Kidney (tissue), 14 donors: ENCODE results near the gene ASAP2. TPM values are rescaled to one million over a fixed set of nuclear protein-coding genes. Genes with fewer than 3 reads are reported as not detected.

Source experiments
- DNase-seq, 5 donors: peaks; one replicate each; pipeline ENCODE4 v3.0.0-alpha.2; 2013 to 2020
- FAIRE-seq: peaks from 2 replicates; lab custom pipeline; 2012; peaks lifted over from hg19 to GRCh38; lab: Jason Lieb, UNC
- H3K27ac ChIP-seq, 2 donors: one replicate each; pipeline ENCODE4 v1.7.0; 2013; ENCODE audit warnings: low read depth in 2 of 2, low read length in 2 of 2, inconsistent platforms in 1 of 2
- H3K27me3 ChIP-seq: one replicate; pipeline ENCODE4 v1.7.1; 2013; ENCODE audit warnings: low read length, inconsistent platforms; ENCODE audit not compliant: control insufficient read depth, insufficient read depth
- H3K36me3 ChIP-seq, 3 donors: one replicate each; pipeline versions ENCODE4 v1.7.0 to v1.7.1; 2013; ENCODE audit warnings: low read length in 3 of 3, control low read depth in 1 of 3, inconsistent platforms in 1 of 3; ENCODE audit not compliant: insufficient read depth in 3 of 3, control insufficient read depth in 2 of 3
- H3K4me1 ChIP-seq, 3 donors: one replicate each; pipeline versions ENCODE4 v1.7.0 to v1.7.1; 2013; ENCODE audit warnings: low read length in 3 of 3, inconsistent platforms in 1 of 3, low read depth in 1 of 3; ENCODE audit not compliant: control insufficient read depth in 2 of 3, insufficient read depth in 2 of 3
- H3K4me3 ChIP-seq, 3 donors: one replicate each; pipeline versions ENCODE4 v1.7.0 to v1.8.1; 2013; ENCODE audit warnings: low read length in 3 of 3, control low read depth in 1 of 3, inconsistent platforms in 1 of 3
- H3K9ac ChIP-seq, 3 donors: one replicate each; pipeline versions ENCODE4 v1.7.0 to v1.7.1; 2013; ENCODE audit warnings: low read length in 3 of 3, control low read depth in 1 of 3, inconsistent platforms in 1 of 3
- H3K9me3 ChIP-seq, 3 donors: one replicate each; pipeline versions ENCODE4 v1.7.0 to v1.7.1; 2013; ENCODE audit warnings: low read length in 3 of 3, control low read depth in 1 of 3, inconsistent platforms in 1 of 3; ENCODE audit not compliant: control insufficient read depth in 2 of 3, insufficient read depth in 1 of 3
- intact Hi-C: fragments of 100-400 bp; cut with DNase I; formaldehyde crosslinking; loops from one replicate; pipeline ENCODE4 v1.11.1; 2022
- polyA plus RNA-seq: library from polyadenylated mRNA; stranded (reverse); fragments of 350-450 nt; fragmentation: Illumina TruSeq; extraction: RNeasy Lipid Tissue Mini Kit (QIAGEN cat#74804); gene quantifications from one replicate; pipeline ENCODE4 v1.2.3, GENCODE V29; 2014; ENCODE audit warnings: low read depth, low replicate concordance; ENCODE audit not compliant: insufficient read depth
- total RNA-seq: library from RNA; stranded (reverse); fragmentation: NEBNext Ultra II Directional; extraction: Animal tissue kit (Norgen Biotek cat#: 25700); gene quantifications from one replicate; pipeline ENCODE4 v1.2.1, GENCODE V29; 2021
- TF ChIP-seq, protein P1 (sequence below): IDR thresholded peaks from 3 replicates; pipeline ENCODE4 v1.5.1; 2012; ENCODE audit warnings: mild to moderate bottlenecking, moderate library complexity, borderline replicate concordance; ENCODE audit not compliant: insufficient read depth; ENCODE audit errors: extremely low read depth
- donor health status: control.
- donor health status: control.
- donor health status: control.
- donor health status: control.
- donor health status: control.
- donor health status: DM: yes; HTN: yes; CAD: no.
- donor health status: Normal renal cell carcinoma (clear cell type).

ASAP2 gene
- total and polyA plus RNA-seq, 2 donors from 2014 or later, result 26.2 to 54.8 TPM

DNA sequence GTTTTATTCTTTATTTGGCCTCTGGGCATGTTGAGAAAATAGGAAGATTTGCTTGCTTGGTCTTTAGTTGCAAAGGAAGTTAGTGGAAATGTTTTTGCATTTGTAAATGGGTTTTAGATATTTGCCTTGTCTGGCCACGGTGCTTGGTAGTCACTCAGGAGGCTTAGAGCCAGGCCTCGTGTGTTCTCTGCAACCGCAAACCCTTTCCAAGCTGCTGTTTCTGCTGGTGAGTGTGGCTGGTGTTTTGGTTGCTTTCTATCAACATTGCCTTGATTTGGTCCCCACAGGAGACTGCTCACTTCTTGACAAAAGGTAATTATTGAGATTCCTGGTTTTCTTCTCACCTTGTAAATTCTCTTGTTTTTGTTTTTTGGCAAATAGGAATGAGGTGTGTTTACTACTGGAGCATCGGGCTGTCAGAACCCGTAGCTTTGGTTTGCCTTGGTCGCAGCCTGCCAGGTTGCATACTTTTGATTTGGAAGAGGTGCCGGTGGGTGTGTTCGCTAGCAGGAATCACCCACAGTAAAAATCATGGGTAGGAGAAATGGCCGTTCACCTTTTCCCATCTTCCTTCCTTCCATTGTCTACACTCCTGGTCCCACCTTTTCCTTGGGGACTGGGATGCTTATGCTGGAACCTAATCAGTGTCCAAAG is 15.8 kb downstream of the ASAP2 start:
- H3K27ac ChIP-seq, result no peak overlapping the region
- DNase-seq, result no peak
- TF ChIP-seq, protein P1, sequence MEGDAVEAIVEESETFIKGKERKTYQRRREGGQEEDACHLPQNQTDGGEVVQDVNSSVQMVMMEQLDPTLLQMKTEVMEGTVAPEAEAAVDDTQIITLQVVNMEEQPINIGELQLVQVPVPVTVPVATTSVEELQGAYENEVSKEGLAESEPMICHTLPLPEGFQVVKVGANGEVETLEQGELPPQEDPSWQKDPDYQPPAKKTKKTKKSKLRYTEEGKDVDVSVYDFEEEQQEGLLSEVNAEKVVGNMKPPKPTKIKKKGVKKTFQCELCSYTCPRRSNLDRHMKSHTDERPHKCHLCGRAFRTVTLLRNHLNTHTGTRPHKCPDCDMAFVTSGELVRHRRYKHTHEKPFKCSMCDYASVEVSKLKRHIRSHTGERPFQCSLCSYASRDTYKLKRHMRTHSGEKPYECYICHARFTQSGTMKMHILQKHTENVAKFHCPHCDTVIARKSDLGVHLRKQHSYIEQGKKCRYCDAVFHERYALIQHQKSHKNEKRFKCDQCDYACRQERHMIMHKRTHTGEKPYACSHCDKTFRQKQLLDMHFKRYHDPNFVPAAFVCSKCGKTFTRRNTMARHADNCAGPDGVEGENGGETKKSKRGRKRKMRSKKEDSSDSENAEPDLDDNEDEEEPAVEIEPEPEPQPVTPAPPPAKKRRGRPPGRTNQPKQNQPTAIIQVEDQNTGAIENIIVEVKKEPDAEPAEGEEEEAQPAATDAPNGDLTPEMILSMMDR, result no peak
- H3K4me1 ChIP-seq, result peaks cover 0 to 34% (median 33%) of the 10 kb centered on the region in 3 donors
- intact Hi-C loops, result no loop called here
- H3K36me3 ChIP-seq, result no peaks in the 10 kb centered on the region
- FAIRE-seq, result no peak
- no peak overlapping the region for H3K9ac ChIP-seq
- no peak overlapping the region for H3K4me3 ChIP-seq
- H3K27me3 ChIP-seq, result no peaks in the 10 kb centered on the region
- no peaks in the 10 kb centered on the region for H3K9me3 ChIP-seq

DNA sequence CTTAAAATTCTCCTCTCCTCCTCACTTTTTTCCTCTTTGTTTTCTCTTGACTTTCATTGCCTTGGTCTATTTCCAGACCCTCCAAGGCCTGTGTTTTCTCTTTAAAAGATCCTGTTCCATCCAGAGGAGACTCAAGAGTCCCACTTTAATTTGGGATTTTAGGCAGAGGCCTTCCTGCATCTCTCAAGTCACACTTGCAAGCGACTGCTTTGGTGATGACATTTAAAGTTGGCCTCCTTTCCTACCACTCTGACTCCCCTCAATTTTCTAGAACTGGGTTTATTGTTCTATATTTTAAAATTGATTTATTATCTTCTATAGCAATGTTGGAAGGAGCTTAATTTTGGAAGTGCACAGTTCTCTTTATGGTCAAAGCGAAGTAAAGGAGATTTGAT is 16.3 kb downstream of the ASAP2 start:
- FAIRE-seq, result no peak
- no peak overlapping the region for H3K27ac ChIP-seq

GRCh38 chr2:9225806-9226205 is 19.2 kb downstream of the ASAP2 start:
- no peak for FAIRE-seq
- intact Hi-C loops, result no loop called here
- Histone ChIP-seq H3K9me3 (no peaks in the 10 kb centered on the region), H3K4me3 (no peak overlapping the region), H3K9ac (no peak overlapping the region), H3K36me3 (no peaks in the 10 kb centered on the region), H3K4me1 (peaks cover 0 to 46% (median 45%) of the 10 kb centered on the region in 3 donors), H3K27me3 (no peaks in the 10 kb centered on the region), H3K27ac (peak overlapping the region; percentile 14 to 57)
- TF ChIP-seq, protein P1, result no peak
- no peak for DNase-seq

More for the DNA sequence above, 16.3 kb downstream of the ASAP2 start:
- Histone ChIP-seq H3K4me1 (peaks cover 0 to 34% (median 33%) of the 10 kb centered on the region in 3 donors), H3K4me3 (no peak overlapping the region), H3K27me3 (no peaks in the 10 kb centered on the region), H3K9me3 (no peaks in the 10 kb centered on the region), H3K9ac (no peak overlapping the region), H3K36me3 (no peaks in the 10 kb centered on the region)
- TF ChIP-seq, protein P1, result no peak
- DNase-seq, result no peak
- intact Hi-C loops, result no loop called here
